Memory B cell (primary cell): ENCODE data around the gene DNAJC18.
A peak's percentile ranks its signal among the peaks of the same experiment; 100 is the strongest.
"Not testable (repeated sequence)": the region's sequence is repeated elsewhere in the genome, so short reads cannot be mapped to it uniquely, and the experiment has no call there.

Experiments used
- ATAC-seq: fragments of 150-1000 bp; cut with Tn5 transposase; 2 replicates; pipeline ENCODE4 v1.10.0; 2021; ENCODE audit warnings: low read depth, mild to moderate bottlenecking, moderate library complexity
- DNase-seq, 2 donors: peaks; one replicate each; pipeline ENCODE4 v3.0.0; 2022; ENCODE audit warnings: low spot score in 2 of 2
- H3K27ac Mint-ChIP-seq: one replicate; pipeline ENCODE4 v1.8.0; 2022; ENCODE audit warnings: mild to moderate bottlenecking, moderate library complexity, mixed read lengths
- H3K27me3 Mint-ChIP-seq: one replicate; pipeline ENCODE4 v1.8.0; 2022; ENCODE audit warnings: mixed read lengths
- H3K36me3 Mint-ChIP-seq: one replicate; pipeline ENCODE4 v1.8.0; 2022; ENCODE audit warnings: mild to moderate bottlenecking, mixed read lengths
- H3K4me1 Mint-ChIP-seq: one replicate; pipeline ENCODE4 v1.8.0; 2022; ENCODE audit warnings: mixed read lengths
- H3K4me3 Mint-ChIP-seq: one replicate; pipeline ENCODE4 v1.8.0; 2022; ENCODE audit warnings: mild to moderate bottlenecking, moderate library complexity, mixed read lengths
- H3K9me3 Mint-ChIP-seq: one replicate; pipeline ENCODE4 v1.8.0; 2022; ENCODE audit warnings: mixed read lengths

The DNAJC18 gene

GRCh38 chr5:139439013-139439903, at the start of gene DNAJC18:
Gene DNAJC18, minus strand, starts transcription at chr5:139439525. Its CDS starts 80 bp downstream, at chr5:139439445.
- H3K36me3 Mint-ChIP-seq: peaks cover 7% of the 10 kb centered on the region
- ATAC-seq (peak; percentile 90), DNase-seq (peak; percentile 81 to 87)
- peaks cover 18% of the 10 kb centered on the region for H3K4me1 Mint-ChIP-seq
- peak within 1 kb of the TSS; percentile 99 for H3K27ac Mint-ChIP-seq
- no peaks in the 10 kb centered on the region for H3K9me3 Mint-ChIP-seq
- H3K4me3 Mint-ChIP-seq: peak within 1 kb of the TSS; percentile 99
- no peaks in the 10 kb centered on the region for H3K27me3 Mint-ChIP-seq

GRCh38 chr5:139488260-139488659, 48.9 kb upstream of the DNAJC18 start:
- H3K27ac Mint-ChIP-seq: no peak overlapping the region
- peaks cover 4% of the 10 kb centered on the region for H3K4me1 Mint-ChIP-seq
- no peak for ATAC-seq
- H3K9me3 Mint-ChIP-seq: no peaks in the 10 kb centered on the region
- DNase-seq: no peak
- no peak overlapping the region for H3K4me3 Mint-ChIP-seq
- no peaks in the 10 kb centered on the region for H3K36me3 Mint-ChIP-seq
- peaks cover 4% of the 10 kb centered on the region for H3K27me3 Mint-ChIP-seq

- H3K27me3 Mint-ChIP-seq: peaks cover 2% of the 10 kb centered on the region
- no peak for ATAC-seq
- H3K27ac Mint-ChIP-seq: no peak overlapping the region
- peaks cover 8% of the 10 kb centered on the region for H3K4me1 Mint-ChIP-seq
- H3K36me3 Mint-ChIP-seq: no peaks in the 10 kb centered on the region
- no peak for DNase-seq
- H3K4me3 Mint-ChIP-seq: no peak overlapping the region
- H3K9me3 Mint-ChIP-seq: no peaks in the 10 kb centered on the region
These were observed 46.9 kb upstream of the DNAJC18 start for GRCh38 chr5:139486201-139486600.

GRCh38 chr5:139482890-139483208, 43.5 kb upstream of the DNAJC18 start:
- not testable (repeated sequence) for H3K27ac Mint-ChIP-seq, H3K4me1 Mint-ChIP-seq, H3K27me3 Mint-ChIP-seq, H3K4me3 Mint-ChIP-seq, H3K9me3 Mint-ChIP-seq, DNase-seq, ATAC-seq, H3K36me3 Mint-ChIP-seq

GRCh38 chr5:139482050-139482889, 42.9 kb upstream of the DNAJC18 start, which contains the start of gene STING1:
Gene STING1, minus strand, starts transcription at chr5:139482758. Its CDS starts 1,054 bp downstream, at chr5:139481704.
- no peaks in the 10 kb centered on the region for H3K36me3 Mint-ChIP-seq
- H3K27ac Mint-ChIP-seq: no peak within 1 kb of the TSS
- H3K4me3 Mint-ChIP-seq: no peak within 1 kb of the TSS
- H3K4me1 Mint-ChIP-seq: peaks cover 8% of the 10 kb centered on the region
- no peaks in the 10 kb centered on the region for H3K9me3 Mint-ChIP-seq
- H3K27me3 Mint-ChIP-seq: no peaks in the 10 kb centered on the region
- no peak for DNase-seq
- ATAC-seq: peak; percentile 58

GRCh38 chr5:139481580-139482049, 42.3 kb upstream of the DNAJC18 start:
- H3K36me3 Mint-ChIP-seq: no peaks in the 10 kb centered on the region
- ATAC-seq (no peak), DNase-seq (no peak)
- H3K4me3 Mint-ChIP-seq: no peak overlapping the region
- no peaks in the 10 kb centered on the region for H3K9me3 Mint-ChIP-seq
- H3K27me3 Mint-ChIP-seq: no peaks in the 10 kb centered on the region
- peaks cover 8% of the 10 kb centered on the region for H3K4me1 Mint-ChIP-seq
- H3K27ac Mint-ChIP-seq: no peak overlapping the region

GRCh38 chr5:139481122-139481533, 41.8 kb upstream of the DNAJC18 start:
- Mint-ChIP-seq H3K27ac (no peak overlapping the region), H3K27me3 (no peaks in the 10 kb centered on the region), H3K36me3 (no peaks in the 10 kb centered on the region), H3K4me3 (no peak overlapping the region), H3K9me3 (no peaks in the 10 kb centered on the region), H3K4me1 (peaks cover 8% of the 10 kb centered on the region)
- no peak for DNase-seq
- ATAC-seq: no peak

- not testable (repeated sequence) for H3K36me3 Mint-ChIP-seq, H3K4me3 Mint-ChIP-seq, DNase-seq, H3K27ac Mint-ChIP-seq, H3K27me3 Mint-ChIP-seq, H3K9me3 Mint-ChIP-seq, ATAC-seq
- H3K4me1 Mint-ChIP-seq: peaks cover 13% of the 10 kb centered on the region
These were observed 40.4 kb upstream of the DNAJC18 start for GRCh38 chr5:139479729-139480128.

- H3K27ac Mint-ChIP-seq, H3K4me3 Mint-ChIP-seq, DNase-seq, H3K9me3 Mint-ChIP-seq, ATAC-seq, H3K27me3 Mint-ChIP-seq, H3K36me3 Mint-ChIP-seq: not testable (repeated sequence)
- peaks cover 13% of the 10 kb centered on the region for H3K4me1 Mint-ChIP-seq
These were observed 39.5 kb upstream of the DNAJC18 start for GRCh38 chr5:139478657-139479423.

GRCh38 chr5:139475865-139476617, 36.7 kb upstream of the DNAJC18 start:
- H3K9me3 Mint-ChIP-seq: no peaks in the 10 kb centered on the region
- DNase-seq (no peak), ATAC-seq (no peak)
- peaks cover 8% of the 10 kb centered on the region for H3K27me3 Mint-ChIP-seq
- H3K4me1 Mint-ChIP-seq: peaks cover 8% of the 10 kb centered on the region
- no peak overlapping the region for H3K4me3 Mint-ChIP-seq
- no peak overlapping the region for H3K27ac Mint-ChIP-seq
- no peaks in the 10 kb centered on the region for H3K36me3 Mint-ChIP-seq

- H3K36me3 Mint-ChIP-seq: no peaks in the 10 kb centered on the region
- no peaks in the 10 kb centered on the region for H3K9me3 Mint-ChIP-seq
- H3K4me1 Mint-ChIP-seq: peaks cover 10% of the 10 kb centered on the region
- DNase-seq (no peak), ATAC-seq (no peak)
- peak overlapping the region; percentile 33 for H3K4me3 Mint-ChIP-seq
- H3K27me3 Mint-ChIP-seq: peaks cover 10% of the 10 kb centered on the region
- H3K27ac Mint-ChIP-seq: no peak overlapping the region
These were observed 35.8 kb upstream of the DNAJC18 start for GRCh38 chr5:139474890-139475791.

GRCh38 chr5:139473565-139473964, 34.2 kb upstream of the DNAJC18 start:
- no peak overlapping the region for H3K27ac Mint-ChIP-seq
- peaks cover 10% of the 10 kb centered on the region for H3K4me1 Mint-ChIP-seq
- no peak for DNase-seq
- H3K9me3 Mint-ChIP-seq: no peaks in the 10 kb centered on the region
- H3K27me3 Mint-ChIP-seq: peaks cover 15% of the 10 kb centered on the region
- no peak for ATAC-seq
- H3K4me3 Mint-ChIP-seq: no peak overlapping the region
- H3K36me3 Mint-ChIP-seq: peaks cover 1% of the 10 kb centered on the region
